Cardiac septum (tissue), 1 donor: ENCODE data around the gene GRXCR2. TPM values are rescaled to one million over a fixed set of nuclear protein-coding genes. Genes with fewer than 3 reads are reported as not detected.
A peak's percentile ranks its signal among the peaks of the same experiment; 100 is the strongest.
"Not testable (repeated sequence)": the region's sequence is repeated elsewhere in the genome, so short reads cannot be mapped to it uniquely, and the experiment has no call there.

Experiments used
- DNase-seq: peaks from one replicate; pipeline ENCODE4 v3.0.0-alpha.2; 2020; ENCODE audit warnings: low spot score
- intact Hi-C: fragments of 100-400 bp; cut with DNase I; formaldehyde crosslinking; loops from one replicate; pipeline ENCODE4 v1.14.0; 2022
- total RNA-seq: library from RNA; stranded (reverse); fragmentation: NEBNext Ultra II Directional; extraction: Animal tissue kit (Norgen Biotek cat#: 25700); gene quantifications from one replicate; pipeline ENCODE4 v1.2.1, GENCODE V29; 2021
- donor health status: DM: no; HTN: no; CAD: no.

Gene GRXCR2
- total RNA-seq, 1 donor from 2014 or later = 0.78 TPM

GRCh38 chr5:145889611-145890010, 16.8 kb upstream of the GRXCR2 start:
- DNase-seq = no peak
- intact Hi-C loops = no loop called here

GRCh38 chr5:145887976-145888574, 15.3 kb upstream of the GRXCR2 start:
- no peak for DNase-seq
- intact Hi-C loops = no loop called here

DNA sequence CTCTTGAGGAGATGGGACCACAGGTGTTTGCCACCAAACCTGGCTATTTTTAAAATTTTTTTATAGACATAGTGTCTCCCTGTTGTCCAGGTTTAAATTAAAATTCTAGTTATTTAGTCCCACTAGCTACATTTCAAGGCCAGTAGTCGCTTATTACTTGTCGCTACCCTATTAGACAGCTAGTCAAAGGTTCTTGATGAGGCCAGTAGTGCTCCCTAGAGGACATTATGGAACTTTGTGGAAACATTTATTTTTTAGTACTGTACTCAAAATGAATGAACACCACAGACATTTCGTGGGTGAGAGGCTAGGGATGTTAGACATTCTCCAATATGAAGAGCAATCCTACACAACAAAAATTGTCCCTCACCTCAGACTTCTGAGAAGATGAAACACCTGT, 14.4 kb upstream of the GRXCR2 start:
- intact Hi-C loops = no loop called here
- no peak for DNase-seq

DNA sequence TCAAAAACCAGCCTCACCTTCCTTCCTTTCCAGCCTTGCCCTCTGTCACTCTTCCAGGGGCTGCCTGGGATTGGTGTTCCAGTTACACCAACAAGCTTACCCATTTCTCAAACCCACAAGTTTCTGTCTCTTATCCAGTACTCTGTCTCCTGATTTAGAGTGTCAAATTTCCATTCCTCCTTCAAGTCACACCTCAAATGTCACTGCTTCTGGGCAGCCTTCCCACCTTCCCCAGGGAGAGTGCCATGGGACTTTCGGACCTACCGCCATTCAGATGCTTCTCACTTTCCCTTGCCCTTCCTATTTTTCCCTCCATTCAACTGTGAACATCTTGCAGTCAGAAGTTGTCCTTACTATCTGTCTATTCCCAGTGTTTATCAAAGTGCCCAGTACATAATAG, 2.0 kb upstream of the GRXCR2 start:
- intact Hi-C loops = no loop called here

GRCh38 chr5:145872486-145872885, 328 bp downstream of the GRXCR2 start:
- intact Hi-C loops = no loop called here

More for the DNA sequence above, 2.0 kb upstream of the GRXCR2 start:
- no peak for DNase-seq

DNA sequence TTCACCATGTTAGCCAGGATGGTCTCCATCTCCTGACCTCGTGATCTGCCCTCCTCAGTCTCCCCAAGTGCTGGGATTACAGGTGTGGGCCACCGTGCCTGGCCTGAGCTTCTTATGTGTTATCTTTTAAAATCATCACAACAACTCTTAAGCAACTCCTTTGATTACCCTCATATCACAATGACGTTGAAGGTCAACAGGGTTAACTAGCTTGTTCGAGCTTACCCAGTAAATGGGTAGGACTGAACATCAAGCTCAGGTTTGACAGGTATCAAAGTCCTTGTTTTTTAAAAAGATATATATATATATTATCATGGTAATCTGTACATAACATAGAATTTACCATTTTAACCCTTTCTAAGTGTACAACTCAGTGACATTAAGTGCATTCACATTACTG, 3.1 kb downstream of the GRXCR2 start:
- no peak for DNase-seq
- intact Hi-C loops = no loop called here

More at GRCh38 chr5:145872486-145872885, 328 bp downstream of the GRXCR2 start:
- no peak for DNase-seq

GRCh38 chr5:145867806-145868205, 5.0 kb downstream of the GRXCR2 start:
- intact Hi-C loops = no loop called here
- DNase-seq = no peak

DNA sequence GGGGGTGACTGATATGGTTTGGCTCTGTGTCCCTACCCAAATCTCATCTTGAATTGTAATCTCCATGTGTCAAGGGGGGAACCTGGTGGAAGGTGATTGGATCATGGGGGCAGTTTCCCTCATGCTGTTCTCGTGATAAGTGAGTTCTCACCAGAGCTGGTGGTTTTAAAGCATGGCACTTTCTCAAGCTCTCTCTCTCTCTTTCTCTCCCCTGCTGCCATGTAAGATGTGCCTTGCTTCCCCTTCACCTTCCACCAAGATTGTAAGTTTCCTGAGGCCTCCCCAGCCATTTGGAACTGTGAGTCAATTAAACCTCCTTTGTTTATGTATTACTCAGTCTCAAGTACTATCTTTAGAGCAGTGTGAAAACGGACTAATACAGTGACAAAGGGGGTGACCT, 8.4 kb downstream of the GRXCR2 start:
- intact Hi-C loops, DNase-seq: not testable (repeated sequence)

- no peak for DNase-seq
- intact Hi-C loops = no loop called here
Observed at GRCh38 chr5:145863003-145863402, 9.8 kb downstream of the GRXCR2 start.

DNA sequence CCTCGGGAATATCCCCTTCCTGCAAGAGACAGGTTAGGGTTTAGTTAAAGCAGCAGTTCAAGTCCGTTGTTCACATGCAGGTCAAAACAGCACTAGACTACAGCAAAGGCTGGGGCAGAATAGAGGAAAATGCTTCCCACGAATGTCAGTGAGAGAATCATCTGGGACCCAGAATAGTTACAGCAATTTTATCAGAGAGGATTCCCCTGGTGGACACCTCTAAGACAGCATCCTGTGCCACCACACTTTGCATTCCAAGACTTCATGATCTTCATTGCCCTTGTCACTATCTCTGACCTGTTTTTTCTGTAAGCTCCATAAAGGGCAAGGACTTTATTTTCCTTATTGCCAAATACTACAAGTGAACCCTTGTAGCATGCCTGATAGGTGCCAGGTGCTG, 12.9 kb downstream of the GRXCR2 start:
- no peak for DNase-seq
- intact Hi-C loops = no loop called here

GRCh38 chr5:145859453-145859852, 13.4 kb downstream of the GRXCR2 start:
- intact Hi-C loops = no loop called here
- no peak for DNase-seq

- DNase-seq = no peak
- intact Hi-C loops = no loop called here
Observed at GRCh38 chr5:145858959-145859358, 13.9 kb downstream of the GRXCR2 start.

DNA sequence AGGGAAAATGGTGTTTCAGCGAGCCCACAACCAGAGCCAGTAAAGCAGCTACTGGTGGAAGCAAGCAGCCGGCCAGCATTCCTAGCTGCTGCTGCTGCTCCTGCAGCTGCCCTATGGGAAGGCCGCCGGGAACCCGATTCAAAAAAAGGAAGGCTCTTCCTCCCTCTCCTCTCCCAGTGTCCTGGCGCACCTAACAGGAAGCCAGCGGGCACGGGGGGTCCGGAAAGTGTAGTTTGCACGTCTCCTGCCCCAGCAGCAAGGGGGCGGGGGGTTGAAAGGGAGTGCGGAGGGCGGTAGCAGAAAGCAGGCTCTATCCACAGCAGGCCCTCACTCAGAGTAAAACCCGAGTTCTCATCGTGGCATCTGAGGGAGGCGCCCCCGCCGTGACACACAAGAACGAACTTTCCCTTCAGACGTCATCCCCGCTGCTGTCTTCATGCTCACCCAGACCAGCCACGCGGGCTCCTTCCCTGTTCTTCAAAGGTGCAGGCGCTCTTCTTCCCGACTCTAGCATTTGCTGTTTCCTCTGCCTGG, 16.5 kb downstream of the GRXCR2 start:
- intact Hi-C loops = no loop called here
- DNase-seq = peak; percentile 77

DNA sequence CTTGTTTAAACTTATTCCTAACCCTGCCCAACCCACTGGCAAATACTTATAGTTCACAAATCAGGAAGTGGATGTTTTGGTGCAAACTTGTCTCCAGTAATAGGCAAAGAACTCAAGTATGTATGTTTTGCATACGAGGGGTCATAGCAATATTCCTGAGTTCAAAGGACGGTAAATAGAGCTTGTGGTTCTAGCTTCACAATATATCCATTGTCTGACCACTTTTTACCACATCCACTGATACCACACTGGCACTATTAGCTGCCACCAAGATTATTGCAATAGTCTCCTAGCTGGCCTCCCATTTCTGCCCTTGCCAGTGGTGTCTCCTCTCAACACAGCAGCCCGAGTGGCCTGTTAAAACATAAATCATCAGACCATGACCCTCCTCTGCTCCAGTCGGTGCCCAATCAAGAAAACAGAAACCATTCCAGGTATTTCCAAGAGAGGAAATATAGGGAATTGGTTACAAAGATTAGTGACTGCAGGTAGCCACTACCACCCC, 17.0 kb downstream of the GRXCR2 start:
- intact Hi-C loops = no loop called here
- no peak for DNase-seq

DNA sequence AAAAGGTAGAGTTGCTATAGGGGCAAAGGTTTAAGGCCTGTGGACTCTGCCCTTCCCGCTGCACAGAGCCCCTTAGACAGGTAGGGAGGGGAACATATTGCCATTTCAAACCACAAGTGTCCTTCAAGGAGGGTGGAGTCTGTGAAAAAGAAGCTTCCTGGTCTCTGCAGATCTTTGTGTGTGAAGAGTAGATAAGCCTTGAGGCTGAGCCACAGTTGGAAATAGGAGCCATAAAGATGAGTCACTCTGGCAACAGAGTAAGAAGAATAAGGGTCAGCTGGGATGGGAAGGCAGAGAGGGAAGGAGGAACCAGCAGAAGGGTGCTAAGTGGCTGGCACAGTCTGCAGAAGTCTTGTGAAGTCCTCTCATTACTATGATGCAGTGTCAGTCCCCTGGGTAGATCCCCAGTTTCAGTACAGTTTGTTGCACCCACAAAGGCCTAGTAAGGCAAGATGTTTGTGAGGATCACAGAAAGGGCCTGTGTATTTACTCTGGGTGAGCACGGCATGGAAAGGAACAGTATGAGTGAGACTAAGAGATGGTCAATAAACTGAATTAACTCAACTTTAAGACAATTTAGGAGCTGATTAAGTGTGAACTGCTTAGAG, 18.1 kb downstream of the GRXCR2 start:
- intact Hi-C loops = no loop called here
- no peak for DNase-seq

DNA sequence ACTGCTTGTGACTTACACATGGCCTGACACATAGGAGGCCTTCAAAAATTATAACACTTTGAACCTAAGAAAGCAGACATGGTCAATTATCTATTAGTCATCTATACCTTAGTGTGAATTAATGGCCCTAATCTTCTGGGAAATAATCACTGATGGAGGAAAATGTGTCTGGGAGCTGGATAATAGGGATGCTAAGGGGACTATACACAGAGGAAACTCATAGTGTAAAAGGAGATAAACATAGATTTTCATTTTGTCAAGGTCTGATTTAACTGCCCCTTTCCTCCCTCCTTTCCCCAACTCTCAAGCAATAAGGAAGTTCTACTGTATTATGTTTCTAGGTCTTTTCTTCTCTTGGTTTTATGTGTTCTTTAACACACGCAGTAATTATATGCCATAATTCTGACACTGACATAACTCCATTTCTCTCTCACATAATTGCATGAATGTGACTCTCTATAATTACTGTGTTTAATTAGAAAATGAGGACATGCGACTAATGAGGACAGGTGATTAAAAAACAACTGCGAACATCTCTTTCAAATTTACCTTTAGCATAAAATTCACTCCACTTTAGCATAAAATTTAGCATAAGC, 18.9 kb downstream of the GRXCR2 start:
- intact Hi-C loops = no loop called here
- DNase-seq = no peak

GRCh38 chr5:145852990-145853389, 19.8 kb downstream of the GRXCR2 start:
- no peak for DNase-seq
- intact Hi-C loops = no loop called here

GRCh38 chr5:145848854-145849253, 24.0 kb downstream of the GRXCR2 start:
- intact Hi-C loops = no loop called here
- DNase-seq = no peak

DNA sequence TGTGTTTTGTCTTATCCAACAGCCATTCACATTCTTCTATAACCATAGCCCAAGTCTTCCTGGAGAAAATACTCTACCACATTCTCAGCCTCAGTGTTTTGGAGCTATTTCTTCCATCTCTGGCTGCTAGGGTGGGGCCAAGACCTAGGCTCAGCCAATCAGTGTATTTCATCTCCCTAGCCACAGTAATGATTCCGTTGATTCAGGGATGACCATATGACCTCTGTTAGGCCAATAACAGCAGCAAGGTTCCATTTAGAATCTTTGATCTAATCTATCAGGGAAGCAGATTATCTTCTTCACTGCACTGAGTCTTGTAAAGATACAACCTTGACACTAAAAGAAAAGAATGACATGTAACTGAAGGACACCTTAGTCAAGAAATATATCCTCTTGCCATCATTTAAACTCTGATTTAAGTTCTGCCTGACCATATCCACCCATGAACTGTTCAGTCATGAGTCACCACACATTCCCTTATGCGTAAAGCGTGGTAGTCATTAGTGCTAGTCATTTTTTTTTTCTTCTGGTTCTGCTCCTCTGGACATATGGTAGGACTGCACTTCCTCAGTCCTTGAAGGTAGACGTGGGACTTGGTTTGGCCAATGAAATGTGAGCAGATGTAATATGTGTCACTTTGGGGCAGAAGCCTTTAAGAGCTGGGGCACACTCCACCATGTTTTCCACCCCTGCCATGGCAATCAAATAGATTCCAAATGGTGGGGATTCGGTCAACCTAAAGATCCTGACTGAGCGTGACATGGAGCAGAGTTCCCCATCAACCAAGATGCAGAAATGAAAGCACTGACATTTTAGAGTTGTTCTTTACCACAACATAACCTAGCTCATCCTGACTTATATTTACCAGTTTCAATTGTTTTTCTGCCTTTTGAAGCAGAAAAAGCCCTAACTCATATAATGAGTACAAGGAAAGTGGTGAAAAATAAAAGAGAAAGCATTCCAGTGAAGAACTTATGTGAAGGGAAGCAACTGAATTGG, 25.0 kb downstream of the GRXCR2 start:
- DNase-seq = no peak
- intact Hi-C loops = no loop called here

- DNase-seq = no peak
- intact Hi-C loops = no loop called here
Observed at GRCh38 chr5:145846081-145846480, 26.7 kb downstream of the GRXCR2 start.
